Measurements from ENCODE around the gene ELAVL1. TPM values are rescaled to one million over a fixed set of nuclear protein-coding genes. Genes with fewer than 3 reads are reported as not detected.
A peak's percentile ranks its signal among the peaks of the same experiment; 100 is the strongest.

Gene ELAVL1
- total RNA-seq, 4 donors from 2014 or later, result 25.7 to 44.6 (median 34.5) TPM

GRCh38 chr19:7924651-7925170, 80.7 kb downstream of the ELAVL1 start:
- H3K27ac ChIP-seq, result peak overlapping the region; percentile 44 to 91 (median 72)

GRCh38 chr19:7924241-7924640, 81.2 kb downstream of the ELAVL1 start:
- H3K9me3 ChIP-seq, result no peaks in the 10 kb centered on the region
- peaks cover 46 to 92% (median 58%) of the 10 kb centered on the region in 3 donors for H3K4me1 ChIP-seq
- peak overlapping the region in 3 of 4 donors; percentile 61 to 91 (median 82) for H3K27ac ChIP-seq
- peaks cover 0 to 20% (median 0%) of the 10 kb centered on the region in 4 donors for H3K27me3 ChIP-seq
- peak overlapping the region in 2 of 4 donors; percentile 6 to 71 for H3K4me3 ChIP-seq
- DNase-seq, result no peak
- WGBS, 2 donors, result 45 to 75% methylated on average over 5 to 7 of the region's 12 CpGs
- TF ChIP-seq CTCF (IDR thresholded peaks at IDR 0.05) (no peak), POLR2A (IDR thresholded peaks at IDR 0.05) (no peak)
- intact Hi-C loops (cut with DNase I), result no loop called here
- peaks cover 0 to 25% (median 11%) of the 10 kb centered on the region in 3 donors for H3K36me3 ChIP-seq

More at GRCh38 chr19:7924651-7925170, 80.7 kb downstream of the ELAVL1 start:
- TF ChIP-seq CTCF (IDR thresholded peaks at IDR 0.05) (no peak), POLR2A (IDR thresholded peaks at IDR 0.05) (no peak)
- Histone ChIP-seq H3K9me3 (no peaks in the 10 kb centered on the region), H3K4me1 (peaks cover 50 to 92% (median 58%) of the 10 kb centered on the region in 3 donors), H3K4me3 (peak overlapping the region in 3 of 4 donors; percentile 44 to 71 (median 57)), H3K36me3 (peaks cover 0 to 30% (median 11%) of the 10 kb centered on the region in 3 donors), H3K27me3 (peaks cover 0 to 19% (median 0%) of the 10 kb centered on the region in 4 donors)
- DNase-seq, result no peak
- 19 to 71% methylated on average over 8 to 12 of the region's 34 CpGs for WGBS, 2 donors
- intact Hi-C loops (cut with DNase I), result no loop called here

GRCh38 chr19:7923295-7924191, 81.9 kb downstream of the ELAVL1 start:
- H3K4me3 ChIP-seq, result peak overlapping the region in 2 of 4 donors; percentile 6 to 71

GRCh38 chr19:7922836-7923195, 82.6 kb downstream of the ELAVL1 start:
- H3K9me3 ChIP-seq, result no peaks in the 10 kb centered on the region
- peaks cover 0 to 25% (median 11%) of the 10 kb centered on the region in 3 donors for H3K36me3 ChIP-seq
- WGBS, 2 donors, result 78% methylated on average over 4 of the region's 8 CpGs; no CpG with 5 or more reads in 1 of the 2 donors
- no peak for TF ChIP-seq POLR2A (IDR thresholded peaks at IDR 0.05)
- no peak for DNase-seq
- peaks cover 46 to 93% (median 49%) of the 10 kb centered on the region in 3 donors for H3K4me1 ChIP-seq
- H3K27me3 ChIP-seq, result peaks cover 0 to 35% (median 4%) of the 10 kb centered on the region in 4 donors
- H3K4me3 ChIP-seq, result no peak overlapping the region
- H3K27ac ChIP-seq, result peak overlapping the region in 3 of 4 donors; percentile 28 to 91 (median 82)
- intact Hi-C loops (cut with DNase I), result no loop called here

More at GRCh38 chr19:7923295-7924191, 81.9 kb downstream of the ELAVL1 start:
- H3K4me1 ChIP-seq, result peaks cover 50 to 93% (median 52%) of the 10 kb centered on the region in 3 donors
- no peak for DNase-seq
- H3K36me3 ChIP-seq, result peaks cover 0 to 25% (median 11%) of the 10 kb centered on the region in 3 donors
- H3K27me3 ChIP-seq, result peaks cover 0 to 27% (median under 1%) of the 10 kb centered on the region in 4 donors
- H3K9me3 ChIP-seq, result no peaks in the 10 kb centered on the region
- 85 to 90% methylated on average over 10 to 20 of the region's 31 CpGs for WGBS, 2 donors
- intact Hi-C loops (cut with DNase I), result no loop called here
- peak overlapping the region in 3 of 4 donors; percentile 28 to 91 (median 82) for H3K27ac ChIP-seq
- no peak for TF ChIP-seq POLR2A (IDR thresholded peaks at IDR 0.05)
- no peak for TF ChIP-seq CTCF (IDR thresholded peaks at IDR 0.05)

- intact Hi-C loops (cut with DNase I), result no loop called here
- no peaks in the 10 kb centered on the region for H3K9me3 ChIP-seq
- H3K36me3 ChIP-seq, result peaks cover 0 to 23% (median 11%) of the 10 kb centered on the region in 3 donors
- H3K4me3 ChIP-seq, result peak overlapping the region in 1 of 4 donors; percentile 96
- no peak for DNase-seq
- H3K4me1 ChIP-seq, result peaks cover 45 to 93% (median 49%) of the 10 kb centered on the region in 3 donors
- 87 to 100% methylated on average over 4 to 6 of the region's 31 CpGs for WGBS, 2 donors
- H3K27me3 ChIP-seq, result peaks cover 0 to 41% (median 8%) of the 10 kb centered on the region in 4 donors
- TF ChIP-seq POLR2A (IDR thresholded peaks at IDR 0.05), result no peak
- TF ChIP-seq CTCF (IDR thresholded peaks at IDR 0.05), result no peak
- peak overlapping the region in 3 of 4 donors; percentile 91 to 97 (median 96) for H3K27ac ChIP-seq
Measured at GRCh38 chr19:7921967-7922835, 83.2 kb downstream of the ELAVL1 start.
